ENCODE measurements around the gene C1orf105. TPM values are rescaled to one million over a fixed set of nuclear protein-coding genes. Genes with fewer than 3 reads are reported as not detected.
"Not testable (repeated sequence)": the region's sequence is repeated elsewhere in the genome, so short reads cannot be mapped to it uniquely, and the experiment has no call there.

The C1orf105 gene
- total RNA-seq, result 24.4 TPM

DNA sequence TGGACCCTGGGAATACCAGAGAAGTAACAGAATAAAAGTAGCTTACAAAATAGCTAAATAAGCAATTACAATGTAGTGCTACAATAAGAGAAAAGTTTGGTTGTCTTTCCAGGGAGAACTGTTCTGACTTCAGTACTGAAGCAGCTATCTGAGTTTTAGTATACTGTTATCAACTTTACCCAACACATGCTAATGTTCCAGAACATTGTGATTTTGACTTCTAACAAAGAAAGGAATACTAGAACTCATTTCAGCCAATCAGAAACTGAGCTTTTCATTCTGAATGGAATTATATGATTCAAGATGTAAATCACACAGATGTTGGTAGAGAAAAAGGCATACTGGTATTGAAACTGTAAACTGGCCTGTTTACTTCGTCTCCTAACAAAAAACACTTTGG, at the start of gene C1orf105:
TSS of gene C1orf105 (plus strand) at position 301 of the 400 bp plus-strand sequence. CDS start 201 bp downstream, outside the sequence.
- no peak for DNase-seq

DNA sequence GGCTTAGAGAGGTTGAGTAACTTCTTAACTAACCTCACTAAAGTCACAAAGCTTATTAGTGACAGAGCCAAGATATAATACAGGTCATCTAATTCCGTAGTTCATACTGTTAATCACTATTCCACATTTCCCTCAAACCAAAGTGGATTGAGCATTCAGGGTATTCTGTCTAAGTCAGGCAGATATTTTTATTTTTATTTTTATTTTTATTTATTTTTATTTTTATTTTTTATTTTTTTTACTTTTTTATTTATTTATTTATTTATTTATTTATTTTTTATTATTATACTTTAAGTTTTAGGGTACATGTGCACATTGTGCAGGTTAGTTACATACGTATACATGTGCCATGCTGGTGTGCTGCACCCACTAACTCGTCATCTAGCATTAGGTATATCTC, 48.8 kb upstream of the C1orf105 start:
- not testable (repeated sequence) for DNase-seq

- no peak for DNase-seq
These were observed 46.6 kb upstream of the C1orf105 start for GRCh38 chr1:172373864-172374263.

GRCh38 chr1:172375211-172375631, 45.3 kb upstream of the C1orf105 start:
- no peak for DNase-seq

DNA sequence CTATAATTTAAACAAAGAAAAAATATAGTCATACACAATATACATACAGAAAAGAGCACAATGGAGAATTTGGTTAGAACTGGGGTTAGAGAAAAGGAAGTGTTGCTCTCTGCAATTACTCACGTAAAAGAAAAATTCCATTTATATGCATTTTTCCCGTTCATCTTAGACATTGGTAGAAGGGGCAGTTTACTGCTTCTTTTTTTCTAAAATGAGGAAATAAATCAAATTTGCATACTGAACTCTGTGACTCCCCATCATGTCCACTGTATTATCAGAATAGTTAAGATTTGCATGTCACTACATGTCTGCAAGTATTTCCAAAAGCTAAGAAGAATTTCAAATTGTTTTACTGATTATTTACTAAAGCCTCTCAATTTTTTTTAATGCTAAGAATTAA, 44.1 kb upstream of the C1orf105 start:
- DNase-seq, result no peak

- DNase-seq, result no peak
These were observed 42.9 kb upstream of the C1orf105 start for GRCh38 chr1:172377565-172377964.

GRCh38 chr1:172378109-172378760, 42.2 kb upstream of the C1orf105 start:
- DNase-seq, result peak; percentile 83

DNA sequence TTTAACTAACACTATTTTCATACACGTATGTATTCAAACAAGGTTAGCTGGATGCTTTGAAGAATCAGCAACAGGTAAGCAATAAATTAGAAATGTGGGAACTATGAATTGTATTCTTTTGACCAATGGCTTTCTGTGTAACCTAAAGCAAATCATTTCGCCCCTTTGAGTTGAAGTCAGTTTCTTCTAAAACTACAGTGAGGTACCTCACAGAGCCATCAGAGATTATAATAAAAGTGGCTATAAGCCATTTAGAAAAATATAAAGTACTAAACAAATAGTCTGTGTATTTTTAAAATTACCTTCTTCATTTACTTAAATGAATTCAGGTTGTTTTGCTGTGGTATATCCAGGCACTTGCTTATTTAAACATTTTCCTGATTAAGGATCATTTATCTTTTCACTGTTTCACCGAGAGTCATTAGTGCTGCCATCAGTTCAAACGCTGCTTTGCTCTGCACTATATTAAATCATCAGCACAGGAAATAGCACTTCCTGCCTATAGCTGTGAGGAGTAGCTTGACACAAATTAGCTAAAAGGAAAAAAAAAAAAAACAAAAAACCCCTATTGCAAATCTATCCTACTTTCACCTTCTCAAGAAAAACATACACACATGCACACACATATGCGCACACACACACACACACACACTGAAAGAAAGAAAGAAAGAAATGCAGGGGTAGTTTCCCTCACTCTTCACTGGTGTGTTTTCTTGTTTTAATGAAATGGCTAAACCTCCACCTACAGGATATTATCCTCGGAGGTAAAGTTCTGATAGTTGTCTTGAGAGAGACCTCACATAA, 39.8 kb upstream of the C1orf105 start:
- no peak for DNase-seq

- DNase-seq, result peak; percentile 79
These were observed 38.5 kb upstream of the C1orf105 start for GRCh38 chr1:172381946-172382345.

GRCh38 chr1:172382406-172382805, 38.1 kb upstream of the C1orf105 start:
- no peak for DNase-seq

GRCh38 chr1:172382990-172383389, 37.5 kb upstream of the C1orf105 start:
- DNase-seq, result no peak

GRCh38 chr1:172383536-172383935, 36.9 kb upstream of the C1orf105 start:
- DNase-seq, result peak; percentile 83

GRCh38 chr1:172384656-172385055, 35.8 kb upstream of the C1orf105 start:
- DNase-seq, result no peak

GRCh38 chr1:172386046-172386445, 34.4 kb upstream of the C1orf105 start:
- DNase-seq, result no peak

- DNase-seq, result no peak
These were observed 32.0 kb upstream of the C1orf105 start for GRCh38 chr1:172388490-172388889.

GRCh38 chr1:172390301-172390682, 30.2 kb upstream of the C1orf105 start:
- DNase-seq, result peak; percentile 35

GRCh38 chr1:172390683-172391551, 29.6 kb upstream of the C1orf105 start:
- peak; percentile 65 for DNase-seq

GRCh38 chr1:172391976-172392375, 28.5 kb upstream of the C1orf105 start:
- peak; percentile 85 for DNase-seq

DNA sequence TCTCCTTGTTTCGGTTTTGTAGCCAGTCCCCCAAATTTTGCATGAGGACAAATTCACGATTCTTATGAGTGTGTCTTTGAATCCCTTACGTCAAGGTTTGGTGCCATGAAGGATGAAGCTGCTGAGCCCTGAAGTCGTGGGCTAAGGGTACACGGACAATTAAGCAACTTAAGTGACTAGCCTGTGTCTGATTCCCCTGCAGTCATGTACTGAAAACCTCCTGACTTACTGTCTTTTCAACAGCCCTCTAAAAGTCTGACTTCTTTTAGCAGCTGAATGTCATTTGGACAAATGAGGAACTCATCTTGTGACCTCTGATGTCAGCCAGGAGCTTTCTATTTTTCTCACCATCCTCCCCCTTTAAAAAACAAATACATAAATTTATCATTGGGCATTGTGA, 27.1 kb upstream of the C1orf105 start:
- DNase-seq, result no peak

GRCh38 chr1:172394141-172394751, 26.2 kb upstream of the C1orf105 start:
- peak; percentile 47 for DNase-seq

GRCh38 chr1:172394811-172395210, 25.7 kb upstream of the C1orf105 start:
- DNase-seq, result no peak

- DNase-seq, result no peak
These were observed 24.9 kb upstream of the C1orf105 start for GRCh38 chr1:172395576-172395975.

Data from tongue (tissue), 2 donors.